ENCODE measurements around the gene BDKRB2.

- TF ChIP-seq CTCF (conservative IDR thresholded peaks at IDR 0.05; ENCODE audit: low read depth, low read length) (no peak), RAD21 (IDR thresholded peaks at IDR 0.05; ENCODE audit: low read length) (no peak), BHLHE40 (IDR thresholded peaks at IDR 0.05; ENCODE audit: low read depth, low read length) (no peak)
These were observed 41.9 kb upstream of the BDKRB2 start for GRCh38 chr14:96162741-96163140.

Measured in IMR-90 (cell line).